ENCODE results near the gene PLEKHA7. TPM values are rescaled to one million over a fixed set of nuclear protein-coding genes. Genes with fewer than 3 reads are reported as not detected.

PLEKHA7 gene
- total RNA-seq, 2 experiments from 2014 or later: 0.13 TPM; not detected in 1

GRCh38 chr11:16860617-16861016 is 153.6 kb downstream of the PLEKHA7 start:
- Histone ChIP-seq H3K9me3 (ENCODE audit: low read length) (no peaks in the 10 kb centered on the region), H3K4me1 (ENCODE audit: insufficient read depth, low read length, poor library complexity, severe bottlenecking) (no peaks in the 10 kb centered on the region), H3K36me3 (ENCODE audit: insufficient read depth, low read length) (no peaks in the 10 kb centered on the region), H3K4me2 (ENCODE audit: low read length) (no peak overlapping the region), H3K4me3 (ENCODE audit: low read depth, low read length, poor library complexity, severe bottlenecking) (no peak overlapping the region), H3K27ac (ENCODE audit: low read depth, low read length, poor library complexity, severe bottlenecking) (no peak overlapping the region), H3K9me2 (ENCODE audit: insufficient read depth, low read length) (no peaks in the 10 kb centered on the region), H4K20me1 (ENCODE audit: insufficient read depth, low read length) (no peaks in the 10 kb centered on the region), H2AFZ (ENCODE audit: low read length) (no peak overlapping the region), H3K79me2 (ENCODE audit: insufficient read depth, low read depth, low read length) (no peaks in the 10 kb centered on the region)
- intact Hi-C loops (cut with micrococcal nuclease; ENCODE audit: unreplicated experiment): no loop called here
- TF ChIP-seq CTCF (conservative IDR thresholded peaks at IDR 0.05; ENCODE audit: low read length): no peak
- no peak for TF ChIP-seq EZH2phosphoT487 (IDR thresholded peaks at IDR 0.05; ENCODE audit: borderline replicate concordance, low read depth, low read length)
- ChIA-PET CTCF (ENCODE audit: unreplicated experiment) (no interaction called here), POLR2A (no interaction called here)
- BruUV-seq (replicated peaks): no TSS peak
- no peak for DNase-seq (ENCODE audit: low spot score)

- CTCF ChIA-PET (ENCODE audit: unreplicated experiment): no interaction called here
- no peaks in the 10 kb centered on the region for H4K20me1 ChIP-seq (ENCODE audit: insufficient read depth, low read length)
- H3K4me1 ChIP-seq (ENCODE audit: insufficient read depth, low read length, poor library complexity, severe bottlenecking): no peaks in the 10 kb centered on the region
- no peak overlapping the region for H3K27ac ChIP-seq (ENCODE audit: low read depth, low read length, poor library complexity, severe bottlenecking)
- intact Hi-C loops (cut with micrococcal nuclease; ENCODE audit: unreplicated experiment): no loop called here
- TF ChIP-seq EZH2phosphoT487 (IDR thresholded peaks at IDR 0.05; ENCODE audit: borderline replicate concordance, low read depth, low read length) (no peak), CTCF (conservative IDR thresholded peaks at IDR 0.05; ENCODE audit: low read length) (no peak)
- H3K4me3 ChIP-seq (ENCODE audit: low read depth, low read length, poor library complexity, severe bottlenecking): no peak overlapping the region
- no peak overlapping the region for H3K4me2 ChIP-seq (ENCODE audit: low read length)
- DNase-seq (ENCODE audit: low spot score): no peak
- no peaks in the 10 kb centered on the region for H3K9me2 ChIP-seq (ENCODE audit: insufficient read depth, low read length)
- BruUV-seq (replicated peaks): no TSS peak
- H2AFZ ChIP-seq (ENCODE audit: low read length): no peak overlapping the region
- no peaks in the 10 kb centered on the region for H3K9me3 ChIP-seq (ENCODE audit: low read length)
- no peaks in the 10 kb centered on the region for H3K79me2 ChIP-seq (ENCODE audit: insufficient read depth, low read depth, low read length)
- POLR2A ChIA-PET: interaction anchor here (0.6 kb wide), 1 partner anchor 130 kb away, joined by 3 read pairs; no protein-coding TSS in a partner anchor
- H3K36me3 ChIP-seq (ENCODE audit: insufficient read depth, low read length): no peaks in the 10 kb centered on the region
These were observed 154.6 kb downstream of the PLEKHA7 start for GRCh38 chr11:16859651-16860050.

- H2AFZ ChIP-seq (ENCODE audit: low read length): no peak overlapping the region
- CTCF ChIA-PET (ENCODE audit: unreplicated experiment): no interaction called here
These were observed 157.0 kb downstream of the PLEKHA7 start for GRCh38 chr11:16857186-16857585.

More at GRCh38 chr11:16857186-16857585, 157.0 kb downstream of the PLEKHA7 start:
- no peak for DNase-seq (ENCODE audit: low spot score)
- BruUV-seq (replicated peaks): no TSS peak
- Histone ChIP-seq H3K79me2 (ENCODE audit: insufficient read depth, low read depth, low read length) (no peaks in the 10 kb centered on the region), H4K20me1 (ENCODE audit: insufficient read depth, low read length) (no peaks in the 10 kb centered on the region), H3K36me3 (ENCODE audit: insufficient read depth, low read length) (no peaks in the 10 kb centered on the region), H3K9me3 (ENCODE audit: low read length) (no peaks in the 10 kb centered on the region), H3K27ac (ENCODE audit: low read depth, low read length, poor library complexity, severe bottlenecking) (no peak overlapping the region), H3K4me2 (ENCODE audit: low read length) (no peak overlapping the region), H3K4me3 (ENCODE audit: low read depth, low read length, poor library complexity, severe bottlenecking) (no peak overlapping the region), H3K4me1 (ENCODE audit: insufficient read depth, low read length, poor library complexity, severe bottlenecking) (no peaks in the 10 kb centered on the region), H3K9me2 (ENCODE audit: insufficient read depth, low read length) (no peaks in the 10 kb centered on the region)
- TF ChIP-seq EZH2phosphoT487 (IDR thresholded peaks at IDR 0.05; ENCODE audit: borderline replicate concordance, low read depth, low read length): no peak
- TF ChIP-seq CTCF (conservative IDR thresholded peaks at IDR 0.05; ENCODE audit: low read length): no peak
- intact Hi-C loops (cut with micrococcal nuclease; ENCODE audit: unreplicated experiment): no loop called here
- POLR2A ChIA-PET: interaction anchor here (0.6 kb wide), 1 partner anchor 102 kb away, joined by 3 read pairs; no protein-coding TSS in a partner anchor
